Caco-2 (cell line): ENCODE measurements around the gene TARBP1. TPM values are rescaled to one million over a fixed set of nuclear protein-coding genes. Genes with fewer than 3 reads are reported as not detected.

Source experiments
- BruUV-seq: library from RNA; stranded (reverse); fragments of 400-500 nt; replicated peaks from 2 replicates; lab custom pipeline; 2021; lab: Mats Ljungman, UMichigan
- CTCF ChIA-PET: fragments of 300-600 bp; sonication (Branson Sonifier 250); formaldehyde crosslinking; loops from one replicate; lab custom pipeline; 2022; ENCODE audit warnings: antibody characterized with exemption; lab: Charles Lee
- POLR2A ChIA-PET: fragments of 300-600 bp; sonication (Branson Sonifier 250); formaldehyde crosslinking; loops from one replicate; lab custom pipeline; 2022; ENCODE audit warnings: antibody characterized with exemption; lab: Charles Lee
- DNase-seq, 2 experiments: peaks; one replicate each; pipeline versions ENCODE4 v3.0.0 to v3.0.0-alpha.2; 2020 to 2022
- H3K27me3 ChIP-seq: replicated peaks from 2 replicates; pipeline ENCODE4 v1.6.0; 2011; ENCODE audit warnings: low read length; ENCODE audit not compliant: control insufficient read depth, insufficient read depth
- H3K36me3 ChIP-seq: 2 replicates; pipeline ENCODE4 v1.5.1; 2011; ENCODE audit warnings: low read length; ENCODE audit not compliant: control insufficient read depth, insufficient read depth
- H3K4me1 ChIP-seq: fragments of 250-450 bp; sonication (Bioruptor Pico); 2 replicates; pipeline ENCODE4 v1.5.1; 2020; ENCODE audit warnings: mild to moderate bottlenecking
- H3K4me3 ChIP-seq: 2 replicates; pipeline ENCODE4 v1.5.1; 2011; ENCODE audit warnings: low read depth, mild to moderate bottlenecking, control low read depth, low read length
- H3K9me3 ChIP-seq: fragments of 250-450 bp; sonication (Bioruptor Pico); 2 replicates; pipeline ENCODE4 v1.5.1; 2020; ENCODE audit warnings: mild to moderate bottlenecking, moderate library complexity
- H3K27ac Mint-ChIP-seq: one replicate; pipeline ENCODE4 v1.8.0; 2022; ENCODE audit warnings: mixed read lengths; ENCODE audit not compliant: unreplicated experiment
- H3K27me3 Mint-ChIP-seq: one replicate; pipeline ENCODE4 v1.8.0; 2022; ENCODE audit warnings: mixed read lengths; ENCODE audit not compliant: insufficient read depth, unreplicated experiment
- H3K36me3 Mint-ChIP-seq: one replicate; pipeline ENCODE4 v1.8.0; 2022; ENCODE audit warnings: mild to moderate bottlenecking, mixed read lengths; ENCODE audit not compliant: insufficient read depth, unreplicated experiment
- H3K4me1 Mint-ChIP-seq: one replicate; pipeline ENCODE4 v1.8.0; 2022; ENCODE audit warnings: low read depth, mixed read lengths; ENCODE audit not compliant: unreplicated experiment
- H3K4me3 Mint-ChIP-seq: one replicate; pipeline ENCODE4 v1.8.0; 2022; ENCODE audit warnings: mild to moderate bottlenecking, moderate library complexity, mixed read lengths; ENCODE audit not compliant: unreplicated experiment
- H3K9me3 Mint-ChIP-seq: one replicate; pipeline ENCODE4 v1.8.0; 2022; ENCODE audit warnings: mixed read lengths; ENCODE audit not compliant: unreplicated experiment
- intact Hi-C: fragments of 100-400 bp; cut with micrococcal nuclease; formaldehyde crosslinking; loops from one replicate; pipeline ENCODE4 v1.10.0; 2022; ENCODE audit not compliant: unreplicated experiment
- total RNA-seq: library from RNA; stranded (reverse); gene quantifications from 2 replicates; pipeline ENCODE4 v1.2.3, GENCODE V29; 2022
- TF ChIP-seq, protein P1 (sequence below), 2 experiments: fragments of 200-600 bp in 1 of 2; IDR thresholded peaks; 1 replicate in 1 of 2; 2 replicates in 1 of 2; pipeline versions ENCODE4 v1.5.1 to v1.8.0; 2011 to 2022; ENCODE audit warnings: antibody characterized with exemption in 1 of 2, control low read depth in 1 of 2, inconsistent platforms in 1 of 2, low read depth in 1 of 2, low read length in 1 of 2, mild to moderate bottlenecking in 1 of 2, moderate library complexity in 1 of 2; ENCODE audit not compliant: insufficient read depth in 1 of 2, severe bottlenecking in 1 of 2, unreplicated experiment in 1 of 2

TARBP1 gene
- total RNA-seq, 1 experiment from 2014 or later = 37.0 TPM

DNA sequence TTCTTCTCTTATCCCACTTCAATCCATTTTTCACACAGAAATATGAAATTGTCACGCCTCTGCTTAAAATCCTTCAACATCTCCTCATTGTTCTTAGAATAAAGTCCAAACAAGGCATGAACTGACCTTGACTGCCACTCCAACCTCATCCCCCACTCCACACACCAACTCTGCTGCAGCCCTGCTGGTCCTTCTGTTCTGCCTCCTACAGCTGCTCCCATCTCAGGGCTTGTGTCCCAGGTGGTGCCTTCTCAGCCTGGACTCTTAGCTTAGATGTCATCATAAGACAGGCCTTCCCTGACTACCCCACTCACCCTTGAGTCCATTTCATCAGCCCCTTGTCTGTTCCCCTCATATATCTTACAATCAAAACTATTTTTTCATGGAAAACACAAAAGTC, 10.4 kb downstream of the TARBP1 start:
- Mint-ChIP-seq H3K9me3 (no peaks in the 10 kb centered on the region), H3K4me3 (no peak overlapping the region), H3K27ac (no peak overlapping the region), H3K27me3 (no peaks in the 10 kb centered on the region), H3K36me3 (peaks cover 39% of the 10 kb centered on the region), H3K4me1 (no peaks in the 10 kb centered on the region)
- no peaks in the 10 kb centered on the region for H3K9me3 ChIP-seq
- ChIA-PET CTCF (no interaction called here), POLR2A (no interaction called here)
- TF ChIP-seq, protein P1, sequence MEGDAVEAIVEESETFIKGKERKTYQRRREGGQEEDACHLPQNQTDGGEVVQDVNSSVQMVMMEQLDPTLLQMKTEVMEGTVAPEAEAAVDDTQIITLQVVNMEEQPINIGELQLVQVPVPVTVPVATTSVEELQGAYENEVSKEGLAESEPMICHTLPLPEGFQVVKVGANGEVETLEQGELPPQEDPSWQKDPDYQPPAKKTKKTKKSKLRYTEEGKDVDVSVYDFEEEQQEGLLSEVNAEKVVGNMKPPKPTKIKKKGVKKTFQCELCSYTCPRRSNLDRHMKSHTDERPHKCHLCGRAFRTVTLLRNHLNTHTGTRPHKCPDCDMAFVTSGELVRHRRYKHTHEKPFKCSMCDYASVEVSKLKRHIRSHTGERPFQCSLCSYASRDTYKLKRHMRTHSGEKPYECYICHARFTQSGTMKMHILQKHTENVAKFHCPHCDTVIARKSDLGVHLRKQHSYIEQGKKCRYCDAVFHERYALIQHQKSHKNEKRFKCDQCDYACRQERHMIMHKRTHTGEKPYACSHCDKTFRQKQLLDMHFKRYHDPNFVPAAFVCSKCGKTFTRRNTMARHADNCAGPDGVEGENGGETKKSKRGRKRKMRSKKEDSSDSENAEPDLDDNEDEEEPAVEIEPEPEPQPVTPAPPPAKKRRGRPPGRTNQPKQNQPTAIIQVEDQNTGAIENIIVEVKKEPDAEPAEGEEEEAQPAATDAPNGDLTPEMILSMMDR (IDR thresholded peaks at IDR 0.05; ENCODE audit: insufficient read depth in 1 of 2, low read depth in 1 of 2, low read length in 1 of 2, severe bottlenecking in 1 of 2, unreplicated experiment in 1 of 2) = no peak
- H3K4me3 ChIP-seq = no peak overlapping the region
- H3K27me3 ChIP-seq = no peaks in the 10 kb centered on the region
- no peaks in the 10 kb centered on the region for H3K4me1 ChIP-seq
- no peaks in the 10 kb centered on the region; the same call in 1 of the 2 replicates for H3K36me3 ChIP-seq
- BruUV-seq = no TSS peak
- DNase-seq = no peak
- intact Hi-C loops = no loop called here

DNA sequence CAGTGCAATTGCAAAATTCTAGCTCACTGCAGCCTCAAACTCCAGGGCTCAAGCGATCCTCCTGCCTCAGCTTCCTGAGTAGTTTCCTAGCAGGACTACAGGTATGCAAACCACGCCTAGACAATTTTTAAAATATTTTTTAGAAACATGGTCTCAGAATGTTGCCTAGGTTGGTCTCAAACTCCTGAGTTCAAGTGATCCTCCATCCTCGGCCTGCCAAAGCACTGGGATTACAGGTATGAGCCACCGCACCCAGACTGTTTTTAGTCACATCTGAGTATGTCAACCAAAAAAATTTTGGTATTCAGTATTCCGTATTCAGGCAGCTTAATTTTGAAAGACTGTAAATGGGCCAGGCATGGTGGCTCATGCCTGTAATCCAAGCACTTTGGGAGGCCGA, 11.2 kb downstream of the TARBP1 start:
- Histone ChIP-seq H3K4me1 (no peaks in the 10 kb centered on the region), H3K36me3 (no peaks in the 10 kb centered on the region; the same call in 1 of the 2 replicates), H3K27me3 (no peaks in the 10 kb centered on the region), H3K4me3 (no peak overlapping the region), H3K9me3 (no peaks in the 10 kb centered on the region)
- intact Hi-C loops = no loop called here
- BruUV-seq = no TSS peak
- no peaks in the 10 kb centered on the region for H3K9me3 Mint-ChIP-seq
- no peak overlapping the region for H3K4me3 Mint-ChIP-seq
- H3K36me3 Mint-ChIP-seq = peaks cover 39% of the 10 kb centered on the region
- no peaks in the 10 kb centered on the region for H3K4me1 Mint-ChIP-seq
- H3K27me3 Mint-ChIP-seq = no peaks in the 10 kb centered on the region
- no peak overlapping the region for H3K27ac Mint-ChIP-seq
- no peak for DNase-seq
- POLR2A ChIA-PET = no interaction called here
- CTCF ChIA-PET = no interaction called here
- TF ChIP-seq, protein P1 (IDR thresholded peaks at IDR 0.05; ENCODE audit: insufficient read depth in 1 of 2, low read depth in 1 of 2, low read length in 1 of 2, severe bottlenecking in 1 of 2, unreplicated experiment in 1 of 2) = no peak

DNA sequence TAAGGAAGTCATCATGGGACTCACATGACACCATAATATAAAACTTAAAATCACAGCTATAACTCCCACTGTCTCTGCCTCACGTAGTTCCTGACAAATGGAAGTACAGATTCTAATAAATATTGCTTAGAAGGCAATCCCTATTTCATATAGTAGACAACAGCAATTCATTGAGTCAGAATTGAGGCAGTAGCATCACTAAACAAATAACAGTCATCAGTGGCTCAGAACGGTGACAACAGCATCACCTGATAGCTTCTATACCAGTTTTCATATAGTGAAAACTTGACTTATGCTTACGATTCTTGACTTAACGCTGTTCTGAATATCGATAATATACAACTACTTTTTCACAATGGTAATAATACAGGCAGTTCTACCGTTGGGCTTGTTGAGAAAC, 12.0 kb downstream of the TARBP1 start:
- no TSS peak for BruUV-seq
- H3K4me3 Mint-ChIP-seq = no peak overlapping the region
- no peaks in the 10 kb centered on the region for H3K9me3 Mint-ChIP-seq
- no peaks in the 10 kb centered on the region for H3K4me1 Mint-ChIP-seq
- no peak overlapping the region for H3K27ac Mint-ChIP-seq
- peaks cover 39% of the 10 kb centered on the region for H3K36me3 Mint-ChIP-seq
- intact Hi-C loops = no loop called here
- Histone ChIP-seq H3K4me1 (no peaks in the 10 kb centered on the region), H3K27me3 (no peaks in the 10 kb centered on the region), H3K36me3 (no peaks in the 10 kb centered on the region; the same call in 1 of the 2 replicates), H3K4me3 (no peak overlapping the region), H3K9me3 (no peaks in the 10 kb centered on the region)
- POLR2A ChIA-PET = no interaction called here
- no peaks in the 10 kb centered on the region for H3K27me3 Mint-ChIP-seq
- no peak for DNase-seq
- TF ChIP-seq, protein P1 (IDR thresholded peaks at IDR 0.05; ENCODE audit: insufficient read depth in 1 of 2, low read depth in 1 of 2, low read length in 1 of 2, severe bottlenecking in 1 of 2, unreplicated experiment in 1 of 2) = no peak
- CTCF ChIA-PET = no interaction called here
